HG03460 (cell line): ENCODE data around the gene FLYWCH1.

Experiments
- ATAC-seq: cut with Tn5 transposase; IDR thresholded peaks from one replicate; pipeline ENCODE4 v1.9.1; 2021; ENCODE audit not compliant: unreplicated experiment

Gene FLYWCH1

DNA sequence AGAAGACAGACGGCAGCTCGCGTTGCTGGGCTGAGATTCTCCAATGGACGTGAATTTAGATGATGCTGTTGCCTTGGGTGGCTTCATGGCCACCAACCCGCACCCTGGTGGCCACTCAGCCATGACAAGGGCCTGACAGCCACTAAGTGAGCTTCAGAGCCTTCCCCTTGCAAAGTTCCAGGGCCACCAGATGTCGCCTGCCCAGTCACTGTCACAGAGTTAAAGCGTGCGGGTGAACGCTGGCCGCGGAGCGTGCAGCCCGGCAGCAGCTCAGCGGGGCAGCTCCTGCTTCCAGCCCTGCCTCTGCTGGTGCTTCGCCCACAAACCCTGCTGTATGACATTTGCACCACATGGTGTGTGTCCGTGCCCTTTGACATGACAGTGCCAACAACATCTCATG lies 39.0 kb downstream of the FLYWCH1 start:
- no peak for ATAC-seq

DNA sequence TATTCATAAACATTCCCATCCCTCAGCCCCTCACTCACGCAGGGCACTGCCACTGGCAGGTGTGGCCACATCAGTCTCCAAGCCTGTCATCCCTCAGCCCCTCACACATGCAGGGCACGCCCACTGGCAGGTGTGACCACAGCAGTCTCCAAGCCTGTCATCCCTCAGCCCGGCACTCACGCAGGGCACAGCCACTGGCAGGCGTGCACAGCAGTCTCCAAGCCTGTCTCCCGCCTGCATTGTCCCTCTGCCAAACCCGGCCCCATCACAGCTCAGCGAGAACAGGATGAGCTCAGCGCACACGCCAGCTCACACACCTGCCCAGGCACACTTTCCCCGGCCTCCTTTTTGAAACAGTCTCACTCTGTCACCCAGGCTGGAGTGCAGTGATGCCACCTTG lies 40.9 kb downstream of the FLYWCH1 start:
- ATAC-seq: no peak

DNA sequence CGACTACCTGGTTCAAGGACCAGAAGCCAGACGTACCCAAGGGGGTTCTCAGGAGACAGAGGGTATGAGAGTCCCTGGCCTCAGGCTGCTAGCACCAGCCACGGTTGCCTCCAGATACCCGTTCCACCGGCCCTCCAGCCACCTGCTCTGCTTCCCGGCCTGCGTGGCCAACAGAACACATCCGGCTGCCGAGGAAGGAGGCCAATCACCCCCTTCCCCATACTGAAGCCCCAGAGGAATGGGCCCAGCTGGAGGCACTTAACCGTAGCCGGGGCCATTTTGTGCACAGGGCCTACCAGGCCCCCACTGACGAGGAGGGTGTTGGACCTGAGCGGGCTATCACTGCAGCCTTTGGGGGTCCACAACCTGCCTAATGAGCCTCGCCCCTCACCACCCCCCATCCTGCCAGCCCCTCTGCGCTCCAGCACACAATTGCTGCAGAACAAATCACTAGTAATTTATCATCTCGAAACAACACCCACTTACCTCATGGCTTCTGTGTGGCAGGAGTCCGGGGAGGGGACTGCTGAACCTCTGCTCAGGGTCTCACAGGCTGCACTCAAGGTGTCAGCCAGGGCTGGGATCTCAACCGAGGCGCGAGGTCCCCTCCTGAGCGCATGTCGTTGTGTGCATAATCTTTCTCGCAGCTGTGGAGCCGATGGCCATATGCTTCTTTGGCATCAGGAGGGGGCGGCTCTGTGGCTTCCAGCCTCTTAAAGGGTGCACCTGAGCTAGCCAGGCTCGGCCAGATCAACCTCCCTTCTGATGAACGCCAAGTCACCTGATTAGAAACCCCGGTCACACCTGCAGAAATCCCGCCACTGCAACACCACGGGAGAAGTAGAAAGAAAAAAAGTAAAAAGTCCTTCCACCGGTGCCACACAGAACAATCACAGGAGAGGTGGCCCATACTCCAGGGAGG lies 42.2 kb downstream of the FLYWCH1 start:
- ATAC-seq: no peak

DNA sequence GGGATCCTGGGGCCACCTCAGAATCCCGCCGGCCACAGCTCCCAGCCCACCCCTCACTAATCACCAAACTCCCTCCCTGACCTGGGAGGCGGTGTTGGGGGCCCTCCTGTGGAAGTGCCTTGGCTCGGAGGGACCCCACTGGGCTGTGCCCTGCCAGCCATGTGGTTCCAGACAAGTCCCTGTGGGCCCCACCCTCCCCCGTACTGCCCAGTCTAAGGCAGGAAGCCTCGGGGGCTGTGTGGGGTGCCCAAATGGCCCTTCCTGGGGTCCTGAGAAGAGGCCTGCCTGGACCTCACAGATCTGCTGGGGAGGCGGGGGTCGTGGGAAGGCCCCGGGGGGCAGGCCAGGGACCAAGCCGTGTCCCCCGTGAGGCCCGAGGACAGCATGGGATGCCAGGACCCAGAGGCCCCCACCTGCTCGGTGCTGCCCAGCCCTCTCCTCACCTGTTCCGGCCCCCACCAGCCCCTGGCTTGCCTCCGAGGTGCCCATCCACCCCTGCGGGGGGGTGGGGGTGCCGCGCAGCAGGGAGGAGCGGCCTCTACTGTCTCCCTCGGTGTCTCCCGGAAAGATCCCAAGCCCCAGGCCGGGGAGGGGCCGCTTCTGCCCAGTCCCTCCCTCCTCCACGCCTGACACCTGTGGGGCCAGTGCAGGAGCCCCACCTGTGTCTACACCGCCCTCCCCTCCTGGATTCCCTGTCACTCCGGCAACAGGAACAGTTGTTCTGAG lies 43.1 kb downstream of the FLYWCH1 start:
- ATAC-seq: no peak

DNA sequence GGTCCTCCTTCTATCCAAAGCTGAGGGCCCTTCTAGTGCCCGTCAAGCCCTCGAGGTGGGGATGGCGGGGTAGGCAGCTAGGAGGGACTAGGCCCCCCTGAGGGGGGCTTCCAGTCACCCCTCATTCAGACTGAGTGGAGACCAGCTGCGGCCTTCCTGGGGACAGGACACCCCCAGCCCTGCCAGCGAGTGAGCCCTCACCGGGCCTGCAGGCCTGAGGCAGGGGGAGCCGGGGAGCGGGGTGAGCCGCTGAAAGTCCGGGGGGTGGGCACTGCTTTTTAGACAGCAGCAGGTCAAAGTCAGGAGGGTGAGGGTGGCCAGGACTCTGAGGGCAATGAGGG lies 43.7 kb downstream of the FLYWCH1 start:
- no peak for ATAC-seq

DNA sequence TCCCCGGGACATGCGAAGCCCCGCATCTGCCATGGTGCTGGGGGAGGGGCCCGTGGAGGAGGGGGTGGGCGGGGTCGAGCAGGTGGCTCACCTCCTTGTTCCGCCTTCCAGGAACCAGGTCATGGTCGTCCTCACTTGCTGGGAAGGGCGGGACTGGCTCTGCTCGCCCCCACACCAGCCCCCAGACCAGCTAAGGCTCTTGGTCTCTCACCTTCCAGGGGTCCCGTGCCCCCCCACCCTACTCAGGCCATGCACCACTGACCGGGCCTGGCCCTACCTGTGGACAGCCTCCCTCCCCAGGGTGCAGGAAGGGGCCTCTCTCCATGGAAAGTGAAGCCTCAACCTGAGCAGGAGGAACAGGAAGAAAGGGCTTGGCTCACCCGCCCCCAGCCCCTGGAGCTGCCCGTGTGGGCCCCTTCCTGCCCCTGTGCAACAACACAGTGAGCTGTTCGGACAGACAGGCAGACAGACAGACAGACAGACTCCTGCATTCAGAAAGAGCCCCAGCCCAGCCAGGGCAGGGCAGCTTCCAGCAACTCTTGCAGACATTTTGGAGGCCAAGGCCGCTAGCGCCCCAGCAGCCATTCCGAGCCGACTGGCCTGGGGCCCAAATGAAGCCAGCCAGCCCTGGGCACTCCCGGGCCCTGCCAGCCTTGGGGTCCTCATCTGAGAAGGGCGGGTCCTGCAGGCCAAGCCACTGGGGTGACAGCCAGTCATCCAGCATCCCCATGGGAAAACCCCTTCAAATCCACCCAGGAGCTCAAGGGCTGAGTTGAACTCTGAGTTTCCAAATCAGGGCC lies 44.2 kb downstream of the FLYWCH1 start:
- no peak for ATAC-seq

DNA sequence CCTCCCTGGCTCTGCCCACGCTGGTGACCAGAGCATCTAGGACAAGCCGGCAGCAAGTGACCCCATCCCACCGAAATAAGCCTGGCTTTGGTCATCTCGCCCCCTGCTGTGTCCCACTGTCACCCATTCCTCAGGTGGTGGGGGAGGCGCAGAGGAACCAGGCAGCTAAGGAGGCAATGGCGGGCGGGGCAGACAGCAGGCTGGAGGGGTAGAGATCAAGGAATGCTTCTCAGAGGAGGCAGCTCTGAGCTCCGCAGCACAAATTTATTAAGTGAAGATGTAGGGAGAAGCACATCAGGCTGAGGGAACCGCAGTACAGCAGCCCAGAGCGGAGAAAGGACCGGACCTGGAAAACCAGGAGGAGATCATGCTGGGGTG lies 44.8 kb downstream of the FLYWCH1 start:
- ATAC-seq: no peak

DNA sequence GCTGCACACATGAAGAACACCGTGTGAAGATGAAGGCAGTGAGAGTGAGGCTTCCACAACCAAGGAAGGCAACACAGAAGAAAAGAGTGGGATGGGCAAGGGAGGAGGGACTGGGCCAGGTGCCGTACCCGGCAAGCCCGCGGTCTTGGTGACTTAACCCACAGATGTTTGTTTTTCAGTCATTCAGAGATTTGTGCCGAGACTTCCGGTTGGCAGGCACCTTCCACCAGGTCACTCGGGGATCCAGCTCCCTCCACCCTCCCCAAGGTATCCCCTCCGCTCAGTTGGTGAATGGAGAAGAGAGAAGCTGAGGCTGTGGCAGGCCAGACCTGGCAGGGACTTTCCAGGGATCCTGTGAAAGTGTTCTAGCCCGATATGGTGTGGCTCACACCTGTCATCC lies 47.5 kb downstream of the FLYWCH1 start:
- no peak for ATAC-seq

DNA sequence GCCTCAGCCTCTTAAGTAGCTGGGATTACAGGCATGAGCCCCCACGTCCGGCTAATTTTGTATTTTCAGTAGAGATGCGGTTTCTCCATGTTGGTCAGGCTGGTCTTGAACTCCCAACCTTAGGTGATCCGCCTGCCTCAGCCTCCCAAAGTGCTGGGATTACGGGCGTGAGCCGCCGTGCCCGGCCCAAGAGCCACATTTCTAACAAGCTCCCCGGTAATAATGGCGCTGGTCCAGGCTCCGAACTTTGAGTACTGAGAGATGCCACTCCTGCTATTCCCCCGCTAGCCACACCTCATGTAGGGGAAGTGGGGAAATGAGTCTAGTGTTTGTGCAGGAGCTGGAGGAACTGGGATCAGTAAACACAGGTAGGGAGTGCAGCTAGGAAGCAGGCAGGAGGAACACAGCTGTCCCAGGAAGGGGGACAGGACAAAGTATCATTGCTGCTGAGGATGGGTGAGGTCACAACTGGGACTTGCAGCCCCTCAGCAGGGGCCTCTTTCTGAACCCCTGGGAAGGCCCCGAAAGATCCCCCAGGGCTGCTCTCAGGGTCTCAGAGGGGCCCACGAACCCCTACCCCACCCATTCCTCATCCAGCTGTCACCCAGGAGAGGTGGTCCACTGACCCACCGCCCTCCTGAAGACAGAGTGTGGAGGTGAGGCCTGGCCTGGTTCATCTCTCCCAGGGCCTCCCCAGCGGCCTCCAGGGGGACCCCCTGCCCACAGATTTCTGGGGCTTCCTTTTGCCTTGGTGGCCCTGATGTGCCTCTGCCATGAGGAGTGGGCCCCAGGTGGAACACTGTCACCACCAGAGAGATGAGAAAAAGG lies 48.7 kb downstream of the FLYWCH1 start:
- ATAC-seq: no peak

DNA sequence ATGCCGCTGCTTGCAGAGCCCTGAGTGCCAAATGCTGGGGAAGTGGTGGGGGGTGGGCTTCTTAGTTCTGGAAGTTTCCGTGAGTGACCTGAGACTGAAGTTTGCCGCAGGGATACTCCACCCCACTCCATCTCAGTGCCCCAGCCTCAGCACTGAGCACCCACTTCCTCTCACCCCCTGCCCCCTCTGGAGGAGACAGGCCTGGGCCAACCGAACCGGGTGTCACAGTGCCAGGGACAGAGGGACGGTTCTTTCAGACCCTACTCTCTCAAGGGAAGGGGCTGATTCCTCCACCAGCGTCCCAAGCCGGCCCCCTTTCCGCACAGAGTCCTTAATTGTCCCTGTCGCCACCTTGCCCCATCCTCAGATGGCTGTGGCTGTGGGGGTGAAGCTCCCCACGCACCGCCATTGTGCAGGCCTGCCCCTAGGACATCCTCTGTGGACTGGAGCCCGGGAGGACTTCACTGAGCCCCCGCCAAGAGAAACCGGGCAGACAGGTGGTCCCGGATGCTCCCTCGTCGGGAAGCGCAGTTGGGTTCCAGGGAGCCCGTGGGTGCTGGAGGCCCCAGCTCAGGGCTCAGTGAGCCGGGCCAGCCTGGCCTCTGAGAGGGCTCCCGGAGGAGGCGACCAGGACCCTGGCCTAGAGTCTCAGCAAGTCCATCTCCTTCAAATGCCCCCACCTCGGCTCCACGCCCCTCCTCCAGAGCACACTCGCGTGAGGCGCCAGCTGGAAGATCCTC lies 50.8 kb downstream of the FLYWCH1 start:
- ATAC-seq: no peak

DNA sequence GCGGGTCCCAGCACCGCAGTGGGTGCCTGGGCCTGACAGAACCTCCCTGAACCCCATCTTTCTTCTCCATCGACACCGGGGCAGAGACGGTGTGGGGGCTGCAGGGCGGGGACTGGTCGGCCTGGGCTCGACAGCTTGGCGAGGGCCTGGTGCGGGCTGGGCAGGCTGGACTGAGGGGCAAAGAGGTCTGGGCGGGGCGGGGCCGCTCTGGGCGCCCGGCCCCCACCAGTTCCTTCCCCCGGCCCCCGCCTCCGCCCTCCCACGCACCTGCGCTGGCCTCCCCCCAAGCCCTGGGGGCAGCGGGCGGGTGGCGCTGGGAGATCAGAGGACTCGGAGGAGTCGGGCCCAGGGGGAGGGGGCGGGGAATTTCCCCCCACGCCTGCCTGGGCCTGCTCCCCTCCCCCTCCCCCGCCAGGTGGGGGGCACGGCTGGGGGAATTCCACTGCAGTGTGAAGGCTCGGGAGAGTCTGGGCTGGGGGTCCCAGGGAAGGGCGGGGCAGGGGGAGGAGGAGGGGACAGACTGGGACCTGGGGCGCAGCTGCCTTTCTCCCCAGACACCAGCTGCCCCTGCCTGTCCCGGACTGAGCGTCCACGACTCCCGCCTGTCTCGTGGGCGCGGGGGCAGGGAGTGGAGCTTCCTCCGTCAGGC lies 51.5 kb downstream of the FLYWCH1 start:
- no peak for ATAC-seq

DNA sequence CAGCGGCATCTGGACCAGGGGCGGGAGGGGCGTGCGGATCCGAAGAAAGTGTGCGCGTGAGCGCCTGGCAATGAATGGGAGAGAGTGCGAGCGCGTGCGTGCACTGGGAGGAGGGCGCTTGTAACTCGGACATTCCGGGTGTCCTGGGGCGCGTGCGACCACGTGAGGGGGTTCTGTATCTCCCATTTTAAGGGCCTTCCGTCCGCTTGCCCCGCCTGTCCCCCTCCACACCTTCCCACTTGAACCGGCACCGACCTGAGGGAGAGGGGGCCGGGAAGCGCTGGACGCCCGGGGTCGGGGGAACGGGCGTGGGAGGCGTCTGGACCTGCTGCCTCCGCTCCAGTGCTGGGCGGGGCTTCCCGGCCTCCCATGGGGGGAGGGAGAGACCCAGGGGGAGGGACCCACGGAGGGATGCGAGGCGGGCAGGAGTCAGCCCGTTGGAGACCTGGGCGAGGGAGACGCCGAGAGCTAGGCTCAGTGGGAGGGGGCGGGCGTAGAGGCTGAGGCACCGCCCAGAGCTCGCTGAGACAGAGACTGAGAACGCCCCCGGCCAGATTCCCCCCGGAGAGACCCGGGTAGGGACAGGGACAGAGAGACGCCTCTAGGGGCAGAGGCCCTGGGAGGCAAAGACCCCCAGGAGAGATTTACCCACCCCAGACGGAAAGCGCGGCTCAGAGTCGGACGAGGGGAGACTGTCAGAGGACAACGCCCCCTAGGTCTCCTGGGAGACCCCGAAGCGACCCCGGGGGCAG lies 52.2 kb downstream of the FLYWCH1 start, which contains the start of gene KREMEN2:
KREMEN2 (plus strand) TSS at position 553 of the 752 bp plus-strand sequence. CDS start 246 bp downstream, outside the sequence.
- ATAC-seq: no peak

DNA sequence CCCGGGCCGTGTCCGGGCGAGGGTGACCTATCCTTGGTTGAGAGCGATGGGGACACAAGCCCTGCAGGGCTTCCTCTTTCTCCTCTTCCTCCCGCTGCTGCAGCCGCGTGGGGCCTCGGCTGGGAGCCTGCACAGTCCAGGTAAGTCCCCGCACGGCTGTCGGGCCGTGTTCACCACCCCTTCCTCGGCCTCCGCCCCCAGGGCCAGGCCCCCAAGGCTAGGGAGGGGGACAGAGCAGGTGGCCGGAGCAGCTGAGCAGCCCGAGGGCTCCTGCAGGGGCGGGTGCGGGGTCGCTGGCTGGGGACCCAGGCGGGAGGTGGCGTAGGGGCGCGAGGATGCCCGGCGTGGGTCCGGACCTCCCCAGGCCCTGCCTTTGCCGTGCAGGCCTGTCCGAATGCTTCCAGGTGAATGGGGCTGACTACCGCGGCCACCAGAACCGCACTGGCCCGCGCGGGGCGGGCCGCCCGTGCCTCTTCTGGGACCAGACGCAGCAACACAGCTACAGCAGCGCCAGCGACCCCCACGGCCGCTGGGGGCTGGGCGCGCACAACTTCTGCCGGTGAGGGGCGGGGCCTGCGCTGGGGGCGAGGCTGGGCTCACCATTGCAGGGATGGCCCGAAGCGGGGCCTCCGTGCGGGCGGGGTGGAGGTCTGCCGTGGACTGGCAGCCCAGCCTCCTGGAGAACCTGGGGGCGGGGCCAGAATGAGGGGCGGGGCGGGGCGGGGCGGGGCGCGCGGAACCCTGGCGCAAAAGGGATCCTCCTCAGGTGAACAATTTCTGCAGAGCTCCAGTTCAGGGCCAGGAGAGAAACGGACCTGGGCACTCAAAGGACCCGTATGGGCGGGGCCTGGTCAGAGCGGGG lies 53.0 kb downstream of the FLYWCH1 start:
- no peak for ATAC-seq

DNA sequence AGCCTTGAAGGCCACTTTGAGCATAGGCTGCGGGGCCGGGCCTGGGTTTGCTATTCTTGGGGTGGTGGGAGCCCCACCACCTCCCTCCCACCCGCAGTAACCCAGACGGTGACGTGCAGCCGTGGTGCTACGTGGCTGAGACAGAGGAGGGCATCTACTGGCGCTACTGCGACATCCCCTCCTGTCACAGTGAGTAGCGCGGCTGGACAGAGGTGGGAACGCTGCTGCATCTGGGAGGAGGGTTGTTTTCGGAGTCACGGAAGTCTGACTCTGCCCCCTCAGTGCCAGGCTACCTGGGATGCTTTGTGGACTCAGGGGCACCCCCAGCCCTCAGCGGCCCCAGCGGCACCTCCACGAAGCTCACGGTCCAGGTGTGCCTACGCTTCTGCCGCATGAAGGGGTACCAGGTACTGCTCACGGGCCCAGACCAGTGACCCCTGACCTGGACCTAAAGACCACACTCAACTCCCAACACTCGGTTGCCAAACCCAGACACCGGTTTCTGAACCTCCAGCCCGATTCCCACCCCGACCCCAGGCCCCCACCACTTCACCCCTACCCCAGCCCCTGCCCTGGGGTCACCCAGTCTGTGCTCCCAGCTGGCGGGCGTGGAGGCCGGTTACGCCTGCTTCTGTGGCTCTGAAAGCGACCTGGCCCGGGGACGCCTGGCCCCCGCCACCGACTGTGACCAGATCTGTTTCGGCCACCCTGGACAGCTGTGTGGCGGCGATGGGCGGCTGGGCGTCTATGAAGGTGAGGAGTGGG lies 54.5 kb downstream of the FLYWCH1 start:
- no peak for ATAC-seq

DNA sequence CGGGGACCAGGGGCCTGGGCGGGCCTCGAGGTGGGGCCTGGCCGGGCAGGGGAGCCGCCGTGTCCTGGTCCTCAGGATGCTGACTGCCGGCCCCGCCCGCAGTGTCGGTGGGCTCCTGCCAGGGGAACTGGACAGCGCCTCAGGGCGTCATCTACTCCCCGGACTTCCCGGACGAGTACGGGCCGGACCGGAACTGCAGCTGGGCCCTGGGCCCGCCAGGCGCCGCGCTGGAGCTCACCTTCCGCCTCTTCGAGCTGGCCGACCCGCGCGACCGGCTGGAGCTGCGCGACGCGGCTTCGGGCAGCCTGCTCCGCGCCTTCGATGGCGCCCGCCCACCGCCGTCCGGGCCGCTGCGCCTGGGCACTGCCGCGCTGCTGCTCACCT lies 55.1 kb downstream of the FLYWCH1 start:
- no peak for ATAC-seq

DNA sequence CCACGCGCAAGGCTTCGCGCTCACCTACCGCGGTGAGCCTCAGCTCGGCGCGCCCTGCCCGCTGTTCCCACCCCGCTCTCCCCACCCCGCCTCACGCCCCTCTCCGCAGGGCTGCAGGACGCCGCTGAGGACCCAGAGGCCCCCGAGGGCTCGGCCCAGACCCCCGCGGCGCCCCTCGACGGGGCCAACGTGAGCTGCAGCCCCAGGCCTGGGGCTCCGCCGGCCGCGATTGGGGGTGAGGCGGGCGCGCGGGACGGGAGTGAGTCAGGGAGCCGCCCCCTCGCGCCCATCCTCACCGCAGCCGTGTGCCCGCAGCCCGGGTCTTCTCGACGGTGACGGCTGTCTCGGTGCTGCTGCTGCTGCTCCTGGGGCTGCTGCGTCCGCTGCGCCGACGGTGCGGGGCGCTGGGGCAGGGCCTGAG lies 55.5 kb downstream of the FLYWCH1 start:
- no peak for ATAC-seq

DNA sequence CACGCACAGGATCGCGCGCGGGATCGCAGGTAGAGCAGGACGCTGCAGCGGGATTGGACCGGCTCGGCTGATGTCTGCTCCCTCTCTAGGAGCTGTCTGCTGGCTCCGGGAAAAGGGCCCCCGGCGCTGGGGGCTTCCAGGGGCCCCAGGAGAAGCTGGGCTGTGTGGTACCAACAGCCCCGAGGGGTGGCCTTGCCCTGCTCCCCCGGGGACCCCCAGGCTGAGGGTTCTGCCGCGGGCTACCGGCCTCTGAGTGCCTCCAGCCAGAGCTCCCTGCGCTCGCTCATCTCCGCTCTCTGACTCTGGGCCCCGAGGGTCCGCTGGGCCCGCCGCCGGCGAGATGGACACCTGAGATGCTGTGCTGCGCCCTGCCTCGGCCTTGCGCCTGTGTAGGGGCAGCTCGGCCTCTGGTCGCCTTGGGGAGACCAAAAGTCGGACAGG lies 56.0 kb downstream of the FLYWCH1 start:
- no peak for ATAC-seq
